GM21717 (cell line): ENCODE data around the gene STX8.

Source experiments
- ATAC-seq: cut with Tn5 transposase; IDR thresholded peaks from one replicate; pipeline ENCODE4 v1.9.1; 2021; ENCODE audit warnings: mild to moderate bottlenecking, moderate library complexity; ENCODE audit not compliant: unreplicated experiment

Gene STX8

DNA sequence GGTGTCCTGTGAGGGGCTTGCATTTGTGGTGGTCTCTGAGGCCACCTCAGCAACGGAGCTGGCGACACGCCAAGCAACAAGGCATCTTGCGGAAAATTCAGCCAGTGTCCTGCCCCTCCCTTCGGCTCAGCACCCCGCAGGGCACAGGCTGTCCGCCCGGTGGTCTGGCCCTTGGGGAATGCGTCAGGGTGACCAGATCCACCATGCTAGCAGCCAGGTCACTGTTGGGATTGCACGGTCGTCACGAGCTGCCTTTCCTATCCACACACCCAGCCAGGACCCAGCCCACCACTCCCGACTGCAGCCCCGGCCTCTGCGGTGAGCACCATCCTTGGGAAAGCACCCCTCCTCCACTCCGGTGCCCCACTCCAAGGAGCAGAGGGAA lies 333.1 kb downstream of the STX8 start:
- ATAC-seq: no peak

DNA sequence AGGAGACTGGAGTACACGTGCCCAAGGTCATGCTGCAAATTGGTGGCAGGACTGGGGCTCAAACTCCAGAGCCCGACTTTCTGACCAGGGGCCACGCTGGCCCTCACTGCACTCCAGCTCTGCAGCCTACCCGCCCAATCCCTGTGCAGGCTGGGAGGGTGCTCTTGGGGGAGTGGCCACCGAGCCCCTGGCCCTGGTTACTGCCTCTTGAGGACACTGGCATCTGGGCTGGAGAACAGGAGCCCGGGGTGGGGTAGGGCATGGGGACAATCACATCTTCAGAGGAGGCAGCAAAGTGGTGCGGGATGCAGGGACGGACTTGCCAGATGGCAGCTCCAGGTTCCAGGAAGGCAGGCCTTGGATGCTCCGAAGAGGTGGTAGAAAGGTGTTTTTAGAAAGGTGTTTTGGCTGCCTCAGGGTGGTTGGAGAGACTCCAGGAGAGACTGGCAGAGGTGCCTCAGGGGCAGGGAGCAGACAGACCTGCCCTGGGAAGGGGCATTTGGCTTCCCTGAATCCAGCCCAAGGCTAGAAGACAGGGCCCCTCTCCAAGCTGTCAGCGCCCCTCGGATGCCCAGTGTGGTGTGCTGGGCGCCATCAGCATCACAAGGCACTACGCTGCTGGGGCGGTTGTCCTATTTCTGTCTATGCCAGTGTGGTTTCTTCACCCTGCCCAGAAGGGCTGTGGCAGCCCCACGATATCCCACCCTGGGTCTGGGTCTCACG lies 333.7 kb downstream of the STX8 start:
- ATAC-seq: no peak

- ATAC-seq: no peak
These were observed 334.3 kb downstream of the STX8 start for GRCh38 chr17:9241371-9241712.

DNA sequence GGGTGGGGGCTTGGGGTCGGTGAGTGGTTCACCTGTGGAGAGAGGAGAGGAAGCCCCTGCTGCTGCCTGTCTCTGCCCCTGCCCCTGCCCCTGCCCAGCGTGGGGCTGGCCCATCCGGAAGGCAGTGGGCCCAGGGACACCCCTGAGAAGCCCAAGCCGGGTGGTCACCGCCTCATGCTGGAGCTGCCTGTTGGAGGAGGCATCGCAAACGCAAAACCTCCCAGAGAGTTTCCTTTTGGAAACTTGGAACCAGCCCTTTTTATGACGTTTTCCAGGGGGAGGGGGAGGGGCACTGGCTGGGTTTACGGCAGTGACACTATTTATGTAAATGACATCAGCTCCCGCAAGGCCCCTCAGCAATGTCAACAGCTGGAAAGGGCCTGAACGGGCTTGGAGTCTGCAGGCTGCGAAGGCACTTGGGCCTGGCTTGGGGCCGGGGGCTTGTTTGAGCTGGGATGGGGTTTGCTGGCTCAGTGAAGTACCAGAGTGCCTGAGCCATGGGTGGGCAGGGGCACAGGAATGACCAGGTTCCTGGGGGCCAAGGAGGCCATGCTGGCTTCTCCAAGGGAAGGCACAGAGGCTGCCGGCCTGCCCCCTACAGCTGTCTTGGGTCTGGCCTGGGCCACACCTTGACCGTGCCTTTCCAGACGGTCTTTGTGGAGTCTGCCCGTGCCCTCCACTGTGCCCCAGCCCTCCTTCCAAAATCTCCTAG lies 334.8 kb downstream of the STX8 start:
- ATAC-seq: no peak

DNA sequence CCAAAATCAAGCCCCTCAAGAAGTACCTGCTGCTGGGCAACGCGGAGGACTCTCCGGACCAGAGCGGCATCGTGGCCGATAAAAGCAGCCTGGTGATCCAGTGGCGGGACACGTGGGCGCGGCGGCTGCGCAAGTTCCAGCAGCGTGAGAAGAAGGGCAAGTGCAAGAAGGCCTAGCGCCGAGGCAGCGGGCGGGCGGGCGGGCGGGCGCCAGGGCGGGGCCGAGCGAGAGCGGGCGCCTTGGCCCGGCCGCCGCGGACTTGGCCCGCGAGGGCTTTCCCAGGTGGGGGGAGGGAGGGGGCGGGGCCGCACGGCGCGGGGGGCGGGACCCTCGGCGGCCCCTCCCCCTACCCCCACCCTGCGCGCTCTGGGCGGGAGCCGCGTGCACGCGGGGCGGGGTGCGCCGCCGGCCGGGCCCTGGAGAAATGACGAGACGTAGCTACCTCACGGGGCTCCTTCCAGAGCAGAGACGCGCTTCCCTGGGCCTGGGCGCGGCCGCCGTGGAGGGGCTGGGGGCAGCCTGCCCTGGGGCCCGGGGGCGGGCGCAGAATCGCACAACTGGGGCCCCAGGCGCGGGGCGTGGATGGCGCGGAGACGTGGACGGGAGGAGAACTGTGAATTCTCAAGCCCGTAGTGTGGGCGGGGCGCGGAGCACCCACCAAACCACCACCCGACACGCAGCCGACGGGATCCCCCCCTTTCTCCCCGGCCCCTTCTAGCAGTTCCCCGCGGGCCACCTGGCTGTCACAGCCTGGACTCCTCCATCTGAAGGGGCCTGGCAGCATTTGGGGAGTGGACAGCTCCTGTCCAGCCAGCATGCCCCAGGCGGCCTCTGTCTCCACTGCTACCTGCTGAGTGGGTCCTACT lies 335.6 kb downstream of the STX8 start:
- no peak for ATAC-seq

DNA sequence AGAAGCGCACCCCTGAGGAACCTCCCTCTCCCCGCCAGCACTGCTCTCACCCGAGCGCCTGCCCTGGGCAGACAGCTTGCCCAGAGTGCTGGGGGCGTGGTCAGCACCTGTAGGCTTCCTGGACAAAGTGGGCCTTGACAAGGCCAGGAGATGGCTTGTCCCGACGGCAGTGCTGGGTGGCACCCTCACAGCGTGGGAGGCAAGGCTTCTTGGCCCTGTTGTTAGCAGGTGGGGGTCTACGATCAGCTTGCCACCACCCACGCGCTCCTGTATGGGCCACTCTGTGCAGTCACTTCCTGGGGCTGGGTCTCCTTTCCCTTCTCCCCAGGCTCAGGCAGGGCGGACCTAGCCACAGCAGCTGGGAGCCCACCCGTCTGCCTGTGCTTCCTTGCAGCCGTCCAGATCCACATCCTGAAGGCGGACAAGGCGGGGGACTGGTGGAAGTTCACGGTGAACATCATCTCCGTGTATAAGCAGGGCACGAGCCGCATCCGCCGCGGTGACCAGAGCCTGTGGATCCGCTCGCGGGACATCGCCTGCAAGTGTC lies 336.3 kb downstream of the STX8 start:
- no peak for ATAC-seq

- no peak for ATAC-seq
These were observed 337.0 kb downstream of the STX8 start for GRCh38 chr17:9238340-9239245.

GRCh38 chr17:9237661-9238301 lies 337.8 kb downstream of the STX8 start:
- ATAC-seq: no peak

- no peak for ATAC-seq
These were observed 338.6 kb downstream of the STX8 start for GRCh38 chr17:9237053-9237410.

GRCh38 chr17:9236286-9237052 lies 339.2 kb downstream of the STX8 start:
- ATAC-seq: no peak

GRCh38 chr17:9235346-9235745 lies 340.3 kb downstream of the STX8 start:
- no peak for ATAC-seq

DNA sequence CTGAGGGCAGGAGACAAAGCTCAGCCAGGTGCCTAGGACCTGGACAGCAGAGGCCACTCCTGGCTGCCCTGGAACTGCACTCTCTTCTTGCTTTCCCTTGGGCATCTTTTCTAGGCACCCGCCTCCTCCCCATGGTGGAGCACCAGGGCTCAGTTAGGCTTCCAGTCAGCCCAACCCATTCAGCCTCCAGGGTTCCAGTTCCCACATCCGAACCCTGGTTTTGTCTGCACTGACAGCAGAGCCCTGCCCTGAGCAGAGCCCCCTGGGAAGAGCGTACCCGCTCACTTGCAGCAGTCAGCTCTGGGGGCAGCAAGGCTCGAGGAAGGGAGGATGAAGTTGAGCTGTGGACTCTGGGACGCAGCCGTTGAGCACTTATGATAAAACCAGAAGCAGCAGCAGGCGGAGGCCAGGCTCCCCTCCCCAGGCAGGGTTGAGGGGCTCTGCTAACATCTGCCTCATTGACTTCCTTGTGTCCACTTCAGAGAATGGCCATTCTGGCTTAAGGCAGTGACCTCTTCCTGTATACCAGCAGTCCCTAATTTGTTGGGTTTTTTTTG lies 341.2 kb downstream of the STX8 start:
- ATAC-seq: no peak

DNA sequence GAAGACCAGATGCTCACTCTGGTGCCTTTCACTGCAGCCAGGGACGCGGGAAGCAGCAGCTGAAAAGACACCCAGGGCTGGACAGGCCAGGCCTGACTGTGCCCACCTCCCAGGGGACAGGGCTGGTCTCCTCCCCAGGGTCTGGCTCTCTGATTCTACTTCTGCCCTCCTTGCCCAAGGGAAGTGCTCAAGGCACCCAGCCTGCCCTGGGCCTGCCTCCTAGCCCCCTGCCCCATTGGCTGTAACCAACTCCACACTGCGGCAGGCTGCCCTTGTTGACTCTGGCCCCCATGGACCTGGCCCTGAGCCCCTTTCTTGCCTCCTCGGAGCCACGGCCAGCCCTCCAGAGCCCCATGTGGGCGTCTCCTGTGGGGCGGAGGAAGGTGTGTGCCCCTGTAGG lies 341.9 kb downstream of the STX8 start:
- no peak for ATAC-seq

DNA sequence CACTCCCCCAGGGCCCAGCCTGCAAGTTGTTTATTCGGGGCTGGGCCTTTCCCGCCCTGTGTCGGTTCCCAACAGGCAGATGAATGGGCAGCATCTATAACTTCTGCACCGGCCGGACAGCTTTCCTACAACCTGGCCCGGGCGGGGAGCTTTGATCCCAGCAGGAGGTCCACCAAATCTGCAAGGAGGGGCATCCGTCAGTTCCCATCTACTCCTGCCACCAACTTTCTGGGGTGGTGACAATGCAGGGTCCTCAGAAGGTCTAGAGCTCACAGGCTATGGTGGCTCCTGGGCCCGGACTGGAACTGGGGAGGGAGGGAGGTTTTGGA lies 342.4 kb downstream of the STX8 start:
- no peak for ATAC-seq

GRCh38 chr17:9232591-9233270 lies 342.9 kb downstream of the STX8 start:
- no peak for ATAC-seq

- ATAC-seq: no peak
These were observed 343.5 kb downstream of the STX8 start for GRCh38 chr17:9232155-9232475.

- no peak for ATAC-seq
These were observed 344.0 kb downstream of the STX8 start for GRCh38 chr17:9231449-9232154.

- no peak for ATAC-seq
These were observed 344.8 kb downstream of the STX8 start for GRCh38 chr17:9230861-9231260.
